Rectal smooth muscle tissue (tissue), 1 donor: ENCODE measurements around the gene TNFAIP8L2.
"Not testable (repeated sequence)": the region's sequence is repeated elsewhere in the genome, so short reads cannot be mapped to it uniquely, and the experiment has no call there.

Experiments
- H3K27ac ChIP-seq: one replicate; pipeline ENCODE4 v1.7.0; 2013; ENCODE audit warnings: low read depth, low read length, inconsistent platforms
- H3K27me3 ChIP-seq: one replicate; pipeline ENCODE4 v1.7.0; 2013; ENCODE audit warnings: low read length; ENCODE audit not compliant: control insufficient read depth, insufficient read depth
- H3K36me3 ChIP-seq: one replicate; pipeline ENCODE4 v1.7.0; 2013; ENCODE audit warnings: low read length; ENCODE audit not compliant: control insufficient read depth, insufficient read depth
- H3K4me1 ChIP-seq: one replicate; pipeline ENCODE4 v1.7.0; 2013; ENCODE audit warnings: low read length; ENCODE audit not compliant: control insufficient read depth, insufficient read depth
- H3K4me3 ChIP-seq: one replicate; pipeline ENCODE4 v1.7.0; 2013; ENCODE audit warnings: low read length
- H3K9ac ChIP-seq: one replicate; pipeline ENCODE4 v1.7.0; 2013; ENCODE audit warnings: low read length

The TNFAIP8L2 gene

GRCh38 chr1:151199873-151200581, 43.6 kb downstream of the TNFAIP8L2 start:
- peak overlapping the region; percentile 89 for H3K27ac ChIP-seq
- no peaks in the 10 kb centered on the region for H3K36me3 ChIP-seq
- H3K27me3 ChIP-seq = no peaks in the 10 kb centered on the region
- H3K4me3 ChIP-seq = peak overlapping the region; percentile 88
- peak overlapping the region; percentile 11 for H3K9ac ChIP-seq
- peaks cover 5% of the 10 kb centered on the region for H3K4me1 ChIP-seq

- H3K4me1 ChIP-seq, H3K9ac ChIP-seq, H3K27me3 ChIP-seq, H3K27ac ChIP-seq, H3K4me3 ChIP-seq, H3K36me3 ChIP-seq: not testable (repeated sequence)
Observed at GRCh38 chr1:151205381-151205965, 49.0 kb downstream of the TNFAIP8L2 start.
